Osteoblast (primary cell): ENCODE results near the gene SMAP1. TPM values are rescaled to one million over a fixed set of nuclear protein-coding genes. Genes with fewer than 3 reads are reported as not detected.
A peak's percentile ranks its signal among the peaks of the same experiment; 100 is the strongest.
"Not testable (repeated sequence)": the region's sequence is repeated elsewhere in the genome, so short reads cannot be mapped to it uniquely, and the experiment has no call there.

Experiments
- DNase-seq: peaks from one replicate; pipeline ENCODE4 v3.0.0; 2011; ENCODE audit warnings: low spot score, mixed read lengths; ENCODE audit not compliant: insufficient read length; ENCODE audit errors: missing footprints
- H2AFZ ChIP-seq: 2 replicates; pipeline ENCODE4 v1.6.0; 2011; ENCODE audit warnings: mild to moderate bottlenecking, low read length
- H3K27ac ChIP-seq: 2 replicates; pipeline ENCODE4 v1.5.1; 2011; ENCODE audit warnings: mild to moderate bottlenecking, low read depth, low read length, moderate library complexity
- H3K27me3 ChIP-seq: 2 replicates; pipeline ENCODE4 v1.6.0; 2012; ENCODE audit warnings: mild to moderate bottlenecking, control low read depth, inconsistent platforms, low read length, moderate library complexity; ENCODE audit not compliant: insufficient read depth
- H3K36me3 ChIP-seq: 2 replicates; pipeline ENCODE4 v1.5.1; 2011; ENCODE audit warnings: mild to moderate bottlenecking, low read length, control low read depth, moderate library complexity; ENCODE audit not compliant: insufficient read depth
- H3K4me1 ChIP-seq: 2 replicates; pipeline ENCODE4 v1.5.1; 2011; ENCODE audit warnings: mild to moderate bottlenecking, low read length, control low read depth, moderate library complexity; ENCODE audit not compliant: insufficient read depth
- H3K4me2 ChIP-seq: 2 replicates; pipeline ENCODE4 v1.6.0; 2011; ENCODE audit warnings: mild to moderate bottlenecking, low read length; ENCODE audit not compliant: insufficient read depth
- H3K4me3 ChIP-seq: fragments of 200-600 bp; sonication (generic); 3 replicates; pipeline ENCODE4 v1.5.1; 2012; ENCODE audit warnings: mild to moderate bottlenecking, low read length, inconsistent platforms; ENCODE audit not compliant: insufficient read depth
- H3K79me2 ChIP-seq: 2 replicates; pipeline ENCODE4 v1.6.0; 2012; ENCODE audit warnings: mild to moderate bottlenecking, low read length, control low read depth, inconsistent platforms; ENCODE audit not compliant: insufficient read depth
- H3K9me3 ChIP-seq: 2 replicates; pipeline ENCODE4 v1.5.1; 2011; ENCODE audit warnings: low read depth, low read length, control low read depth
- H4K20me1 ChIP-seq: 2 replicates; pipeline ENCODE4 v1.6.0; 2012; ENCODE audit warnings: mild to moderate bottlenecking, low read length, control low read depth; ENCODE audit not compliant: insufficient read depth
- total RNA-seq: library from RNA; depleted of rRNA; stranded (reverse); fragments of >200 nt; gene quantifications from 2 replicates; pipeline ENCODE4 v1.2.3, GENCODE V29; 2012
- TF ChIP-seq, protein P1 (sequence below): IDR thresholded peaks from 2 replicates; pipeline ENCODE4 v1.5.1; 2011; ENCODE audit warnings: mild to moderate bottlenecking, low read depth, low read length, moderate library complexity; ENCODE audit errors: extremely low read depth

SMAP1 gene
- total RNA-seq, 1 donor, result 33.7 TPM

DNA sequence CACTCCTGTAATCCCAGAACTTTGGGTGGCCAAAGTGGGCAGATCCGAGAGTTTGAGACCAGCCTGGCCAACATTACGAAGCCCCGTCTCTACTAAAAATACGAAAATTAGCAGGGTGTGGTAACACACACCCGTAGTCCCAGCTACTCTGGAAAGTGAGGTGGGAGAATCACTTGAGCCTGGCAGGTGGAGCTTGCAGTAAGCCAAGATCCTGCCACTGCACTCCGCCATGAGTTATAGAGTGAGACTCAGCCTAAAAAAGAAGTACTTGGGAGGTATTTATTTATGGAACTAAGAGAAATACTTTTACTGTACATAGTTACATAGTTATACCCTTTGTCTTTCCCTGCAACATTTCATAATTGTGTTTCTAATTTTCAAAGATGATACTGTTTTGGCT is 67.8 kb downstream of the SMAP1 start:
- DNase-seq, result no peak
- H4K20me1 ChIP-seq, result no peaks in the 10 kb centered on the region
- no peak overlapping the region for H3K4me2 ChIP-seq
- H3K9me3 ChIP-seq, result no peaks in the 10 kb centered on the region
- peaks cover 11% of the 10 kb centered on the region for H3K4me1 ChIP-seq
- H3K27ac ChIP-seq, result no peak overlapping the region
- H2AFZ ChIP-seq, result no peak overlapping the region
- peaks cover 4% of the 10 kb centered on the region for H3K79me2 ChIP-seq
- TF ChIP-seq, protein P1, sequence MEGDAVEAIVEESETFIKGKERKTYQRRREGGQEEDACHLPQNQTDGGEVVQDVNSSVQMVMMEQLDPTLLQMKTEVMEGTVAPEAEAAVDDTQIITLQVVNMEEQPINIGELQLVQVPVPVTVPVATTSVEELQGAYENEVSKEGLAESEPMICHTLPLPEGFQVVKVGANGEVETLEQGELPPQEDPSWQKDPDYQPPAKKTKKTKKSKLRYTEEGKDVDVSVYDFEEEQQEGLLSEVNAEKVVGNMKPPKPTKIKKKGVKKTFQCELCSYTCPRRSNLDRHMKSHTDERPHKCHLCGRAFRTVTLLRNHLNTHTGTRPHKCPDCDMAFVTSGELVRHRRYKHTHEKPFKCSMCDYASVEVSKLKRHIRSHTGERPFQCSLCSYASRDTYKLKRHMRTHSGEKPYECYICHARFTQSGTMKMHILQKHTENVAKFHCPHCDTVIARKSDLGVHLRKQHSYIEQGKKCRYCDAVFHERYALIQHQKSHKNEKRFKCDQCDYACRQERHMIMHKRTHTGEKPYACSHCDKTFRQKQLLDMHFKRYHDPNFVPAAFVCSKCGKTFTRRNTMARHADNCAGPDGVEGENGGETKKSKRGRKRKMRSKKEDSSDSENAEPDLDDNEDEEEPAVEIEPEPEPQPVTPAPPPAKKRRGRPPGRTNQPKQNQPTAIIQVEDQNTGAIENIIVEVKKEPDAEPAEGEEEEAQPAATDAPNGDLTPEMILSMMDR, result no peak
- no peak overlapping the region for H3K4me3 ChIP-seq
- no peaks in the 10 kb centered on the region for H3K27me3 ChIP-seq
- no peaks in the 10 kb centered on the region for H3K36me3 ChIP-seq

DNA sequence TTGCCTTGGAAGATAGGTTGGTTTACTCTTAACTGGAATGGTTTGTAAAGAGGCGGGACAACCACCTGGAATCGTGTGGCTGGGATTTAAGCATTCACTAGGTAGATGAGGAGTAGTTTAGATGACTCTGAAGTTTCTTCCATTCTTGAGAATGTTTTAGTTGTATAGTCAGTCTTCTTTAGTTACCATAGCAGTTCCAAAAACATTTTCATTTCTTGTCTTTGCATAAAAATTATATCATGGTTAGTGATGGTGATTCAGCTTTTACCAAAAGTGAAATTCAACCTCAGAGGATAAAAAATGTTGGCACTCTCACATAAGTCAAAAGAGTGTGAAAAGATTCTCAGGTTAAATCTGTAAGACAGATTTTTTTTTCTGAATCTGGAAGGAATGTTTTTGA is 70.3 kb downstream of the SMAP1 start:
- no peaks in the 10 kb centered on the region for H3K27me3 ChIP-seq
- no peaks in the 10 kb centered on the region for H3K79me2 ChIP-seq
- H4K20me1 ChIP-seq, result no peaks in the 10 kb centered on the region
- H3K4me1 ChIP-seq, result peaks cover 11% of the 10 kb centered on the region
- H3K27ac ChIP-seq, result peak overlapping the region; percentile 83
- H3K4me3 ChIP-seq, result no peak overlapping the region
- peak overlapping the region; percentile 59 for H3K4me2 ChIP-seq
- TF ChIP-seq, protein P1, result no peak
- no peaks in the 10 kb centered on the region for H3K36me3 ChIP-seq
- peak; percentile 83 for DNase-seq
- no peak overlapping the region for H2AFZ ChIP-seq
- H3K9me3 ChIP-seq, result no peaks in the 10 kb centered on the region

DNA sequence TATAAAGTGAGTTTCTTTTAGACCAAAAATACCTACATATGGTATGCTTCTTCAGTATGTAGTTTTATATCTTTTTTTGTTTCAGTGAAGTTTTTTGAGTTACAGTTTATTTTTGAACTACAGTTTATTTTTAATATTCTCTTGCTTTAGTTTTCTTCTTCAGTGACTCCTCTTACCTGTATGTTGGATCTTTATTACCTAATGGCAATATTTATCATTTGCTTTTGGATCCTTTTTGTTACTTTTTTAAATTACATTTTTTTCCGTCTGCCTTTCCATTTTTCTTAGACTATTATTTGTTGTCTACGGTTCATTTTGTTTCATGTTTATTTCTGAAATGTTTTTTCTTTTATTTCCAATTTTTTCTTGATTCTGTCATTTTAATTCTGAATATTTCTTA is 71.9 kb downstream of the SMAP1 start:
- no peaks in the 10 kb centered on the region for H3K36me3 ChIP-seq
- H3K9me3 ChIP-seq, result no peaks in the 10 kb centered on the region
- H2AFZ ChIP-seq, result no peak overlapping the region
- H3K79me2 ChIP-seq, result no peaks in the 10 kb centered on the region
- TF ChIP-seq, protein P1, result no peak
- H3K4me3 ChIP-seq, result no peak overlapping the region
- peaks cover 11% of the 10 kb centered on the region for H3K4me1 ChIP-seq
- H3K4me2 ChIP-seq, result no peak overlapping the region
- H4K20me1 ChIP-seq, result no peaks in the 10 kb centered on the region
- no peak overlapping the region for H3K27ac ChIP-seq
- H3K27me3 ChIP-seq, result no peaks in the 10 kb centered on the region
- no peak for DNase-seq

DNA sequence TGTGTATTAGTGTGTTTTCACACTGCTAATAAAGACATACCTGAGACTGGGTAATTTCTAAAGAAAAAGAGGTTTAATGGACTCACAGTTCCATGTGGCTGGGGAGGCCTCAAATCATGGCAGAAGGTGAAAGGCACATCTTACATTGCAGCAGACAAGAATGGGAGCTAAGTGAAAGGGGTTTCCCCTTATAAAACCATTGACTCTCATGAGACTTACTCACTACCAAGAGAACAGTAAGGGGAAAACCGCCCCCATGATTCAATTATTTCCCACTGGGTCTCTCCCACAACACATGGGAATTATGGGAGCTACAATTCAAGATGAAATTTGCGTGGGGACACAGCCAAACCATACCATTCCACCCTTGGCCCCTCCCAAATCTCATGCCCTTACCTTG is 73.1 kb downstream of the SMAP1 start:
- DNase-seq, H2AFZ ChIP-seq, H3K27ac ChIP-seq: not testable (repeated sequence)

DNA sequence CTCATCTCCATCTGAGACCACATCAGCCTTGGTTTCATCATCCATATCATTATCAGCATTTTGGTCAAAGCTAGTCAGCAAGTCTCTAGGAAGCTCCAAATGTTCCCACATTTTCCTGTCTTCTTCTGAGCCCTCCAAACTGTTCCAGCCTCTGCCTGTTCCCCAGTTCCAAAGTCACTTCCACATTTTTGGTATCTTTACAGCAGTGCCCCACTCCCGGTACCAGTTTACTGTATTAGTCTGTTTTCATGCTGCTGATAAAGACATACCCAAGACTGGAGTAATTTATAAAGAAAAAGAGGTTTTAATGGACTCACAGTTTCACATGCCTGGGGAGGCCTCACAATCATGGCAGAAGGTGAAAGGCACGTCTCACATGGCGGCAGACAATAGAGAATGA is 74.8 kb downstream of the SMAP1 start:
- not testable (repeated sequence) for H3K36me3 ChIP-seq, H3K27ac ChIP-seq, H3K9me3 ChIP-seq, H3K27me3 ChIP-seq, H3K79me2 ChIP-seq, H2AFZ ChIP-seq, H3K4me3 ChIP-seq, DNase-seq, H3K4me2 ChIP-seq, H4K20me1 ChIP-seq
- peaks cover 11% of the 10 kb centered on the region for H3K4me1 ChIP-seq

More for the DNA sequence above, 73.1 kb downstream of the SMAP1 start:
- not testable (repeated sequence) for H4K20me1 ChIP-seq, H3K4me2 ChIP-seq, H3K36me3 ChIP-seq, H3K4me3 ChIP-seq, H3K9me3 ChIP-seq, H3K79me2 ChIP-seq, H3K27me3 ChIP-seq
- peaks cover 11% of the 10 kb centered on the region for H3K4me1 ChIP-seq
